Activated naive CD8-positive, alpha-beta T cell (primary cell): ENCODE measurements around the gene PSRC1.
A peak's percentile ranks its signal among the peaks of the same experiment; 100 is the strongest.

Experiments
- H3K27ac Mint-ChIP-seq: one replicate; pipeline ENCODE4 v1.8.0; 2021; ENCODE audit warnings: mixed read lengths
- H3K27me3 Mint-ChIP-seq: one replicate; pipeline ENCODE4 v1.8.0; 2021; ENCODE audit warnings: mixed read lengths
- H3K36me3 Mint-ChIP-seq: one replicate; pipeline ENCODE4 v1.8.0; 2021; ENCODE audit warnings: mixed read lengths
- H3K4me1 Mint-ChIP-seq: one replicate; pipeline ENCODE4 v1.8.0; 2021; ENCODE audit warnings: low read depth, mixed read lengths
- H3K4me3 Mint-ChIP-seq: one replicate; pipeline ENCODE4 v1.8.0; 2021; ENCODE audit warnings: mild to moderate bottlenecking, mixed read lengths
- H3K9me3 Mint-ChIP-seq: one replicate; pipeline ENCODE4 v1.8.0; 2021; ENCODE audit warnings: low read depth, mixed read lengths

PSRC1 gene

DNA sequence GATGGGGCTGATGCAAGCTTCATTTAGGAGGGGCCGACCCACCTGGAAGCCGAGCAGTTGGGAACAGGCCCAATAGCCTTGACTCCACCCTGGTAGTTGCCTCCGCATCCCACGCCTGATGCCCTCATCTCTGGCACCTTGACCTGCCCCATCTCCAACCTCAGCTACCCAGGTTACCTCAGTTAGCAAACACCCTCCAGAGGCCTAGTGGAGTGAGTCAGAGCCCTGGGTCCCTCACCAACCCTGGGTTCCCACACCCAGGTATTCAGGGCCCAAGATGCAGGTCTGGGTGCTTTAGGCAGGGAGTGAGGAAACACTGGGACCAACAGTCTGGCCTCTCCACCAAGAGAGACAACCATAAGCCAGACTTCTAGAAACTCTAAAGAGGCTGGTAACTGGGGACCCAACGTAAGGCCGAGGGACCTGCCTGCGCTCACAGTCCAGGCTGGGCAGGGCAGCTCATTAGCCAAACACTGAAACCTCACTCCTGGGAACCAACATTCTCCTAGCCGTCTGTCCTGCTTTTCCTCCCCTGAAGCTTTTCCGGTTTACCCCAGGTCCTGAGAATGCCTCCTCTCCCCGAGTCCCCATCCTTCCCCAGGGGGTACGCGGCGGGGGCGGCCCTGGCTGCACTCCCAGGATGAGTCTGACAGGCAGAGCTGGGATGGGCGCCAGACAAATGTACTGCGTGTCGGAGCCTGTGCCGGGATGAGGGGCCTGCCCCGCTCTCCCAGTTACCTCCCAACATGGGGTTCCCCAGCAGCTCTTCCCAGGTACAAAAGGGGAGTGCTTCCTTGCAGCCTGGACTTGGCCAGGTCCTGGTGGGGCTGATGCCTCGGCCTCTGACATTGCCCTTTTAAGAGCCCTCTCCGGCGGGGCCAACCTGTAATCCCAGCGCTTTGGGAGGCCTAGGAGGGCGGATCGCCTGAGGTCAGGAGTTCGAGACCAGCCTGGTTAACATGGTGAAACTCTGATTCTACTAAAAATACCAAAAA lies 42.5 kb downstream of the PSRC1 start:
- Mint-ChIP-seq H3K9me3 (no peaks in the 10 kb centered on the region), H3K4me1 (peaks cover 15% of the 10 kb centered on the region), H3K27ac (peak overlapping the region; percentile 28), H3K36me3 (peaks cover 3% of the 10 kb centered on the region), H3K27me3 (no peaks in the 10 kb centered on the region), H3K4me3 (no peak overlapping the region)

DNA sequence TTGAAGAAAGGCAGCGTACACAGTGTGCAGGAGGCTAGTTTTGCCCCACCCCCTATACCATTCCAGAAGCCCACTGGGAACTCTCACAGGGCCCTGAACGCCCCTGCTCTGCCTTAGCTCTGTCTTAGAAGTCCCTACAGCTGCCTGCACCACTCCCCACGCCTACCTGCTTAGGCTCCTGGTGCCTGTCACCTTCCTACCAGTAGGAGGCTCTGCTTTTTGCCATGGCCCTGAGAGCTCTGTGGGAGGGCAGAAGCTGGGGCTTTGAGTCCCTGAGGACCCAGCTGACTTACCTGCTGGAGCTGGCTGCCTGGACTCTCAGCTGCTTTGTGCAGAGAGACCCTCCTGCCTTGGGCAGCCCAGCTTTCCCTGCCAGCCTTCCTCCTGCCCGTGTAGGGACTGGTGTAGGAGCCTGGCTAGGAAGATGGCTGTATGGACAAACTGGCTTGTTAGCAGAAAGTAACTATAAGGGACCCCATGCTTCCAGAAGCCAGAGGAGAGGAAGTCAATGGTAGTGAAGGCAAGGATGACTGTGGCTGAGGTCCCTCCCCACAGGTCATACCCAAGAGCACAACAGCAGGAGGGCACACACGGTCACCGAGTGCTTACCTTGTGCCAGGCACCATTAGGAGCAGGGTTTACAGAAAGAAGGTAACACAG lies 43.4 kb downstream of the PSRC1 start:
- no peaks in the 10 kb centered on the region for H3K9me3 Mint-ChIP-seq
- peaks cover 3% of the 10 kb centered on the region for H3K36me3 Mint-ChIP-seq
- H3K4me1 Mint-ChIP-seq, result peaks cover 15% of the 10 kb centered on the region
- H3K27me3 Mint-ChIP-seq, result no peaks in the 10 kb centered on the region
- no peak overlapping the region for H3K4me3 Mint-ChIP-seq
- peak overlapping the region; percentile 46 for H3K27ac Mint-ChIP-seq

GRCh38 chr1:109239047-109239408 lies 43.9 kb downstream of the PSRC1 start:
- Mint-ChIP-seq H3K27ac (no peak overlapping the region), H3K27me3 (no peaks in the 10 kb centered on the region), H3K9me3 (no peaks in the 10 kb centered on the region), H3K4me3 (no peak overlapping the region), H3K4me1 (peaks cover 15% of the 10 kb centered on the region), H3K36me3 (peaks cover 3% of the 10 kb centered on the region)

GRCh38 chr1:109238382-109238781 lies 44.6 kb downstream of the PSRC1 start:
- peaks cover 15% of the 10 kb centered on the region for H3K4me1 Mint-ChIP-seq
- H3K27me3 Mint-ChIP-seq, result no peaks in the 10 kb centered on the region
- peaks cover 3% of the 10 kb centered on the region for H3K36me3 Mint-ChIP-seq
- no peak overlapping the region for H3K27ac Mint-ChIP-seq
- H3K4me3 Mint-ChIP-seq, result no peak overlapping the region
- H3K9me3 Mint-ChIP-seq, result no peaks in the 10 kb centered on the region

DNA sequence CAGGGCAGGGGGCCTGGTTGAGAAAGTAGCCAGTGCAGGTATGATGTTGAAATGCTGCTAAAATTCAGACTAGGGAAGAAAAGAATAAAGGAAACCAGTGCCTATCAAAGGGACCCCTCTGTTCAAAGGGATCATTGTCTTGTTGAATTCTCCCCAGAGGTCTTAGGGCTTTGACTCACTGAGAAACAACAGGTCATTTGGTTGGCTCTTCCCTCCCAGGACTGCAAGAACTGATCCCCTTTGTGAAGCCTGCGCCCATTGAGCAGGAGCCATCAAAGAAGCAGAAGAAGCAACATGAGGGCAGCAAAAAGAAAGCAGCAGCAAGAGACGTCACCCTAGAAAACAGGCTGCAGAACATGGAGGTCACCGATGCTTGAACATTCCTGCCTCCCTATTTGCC lies 45.4 kb downstream of the PSRC1 start:
- Mint-ChIP-seq H3K4me3 (no peak overlapping the region), H3K27ac (no peak overlapping the region), H3K9me3 (no peaks in the 10 kb centered on the region), H3K4me1 (peaks cover 13% of the 10 kb centered on the region), H3K36me3 (peaks cover 3% of the 10 kb centered on the region), H3K27me3 (no peaks in the 10 kb centered on the region)

GRCh38 chr1:109235137-109235536 lies 47.8 kb downstream of the PSRC1 start:
- no peak overlapping the region for H3K4me3 Mint-ChIP-seq
- no peaks in the 10 kb centered on the region for H3K9me3 Mint-ChIP-seq
- no peaks in the 10 kb centered on the region for H3K4me1 Mint-ChIP-seq
- no peak overlapping the region for H3K27ac Mint-ChIP-seq
- no peaks in the 10 kb centered on the region for H3K27me3 Mint-ChIP-seq
- H3K36me3 Mint-ChIP-seq, result peaks cover 3% of the 10 kb centered on the region

DNA sequence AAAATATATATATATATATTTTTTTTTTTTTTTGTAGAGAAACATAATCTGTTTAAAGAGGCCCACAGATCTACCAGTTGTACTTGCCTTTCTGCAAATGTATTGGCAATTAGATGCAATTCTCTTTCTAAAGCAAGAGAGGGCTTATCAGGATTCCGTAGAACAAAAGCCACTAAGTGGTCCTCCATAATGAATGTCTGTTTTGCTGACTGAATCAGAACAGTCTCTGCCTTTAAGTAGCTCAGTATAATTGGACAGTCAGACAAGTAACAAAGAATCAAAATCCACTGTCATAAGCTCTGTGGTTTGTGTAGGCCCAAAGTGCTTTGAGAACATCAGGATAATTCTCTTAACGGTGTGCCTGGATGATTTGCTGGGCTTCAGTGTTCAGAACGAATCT lies 51.9 kb downstream of the PSRC1 start:
- Mint-ChIP-seq H3K27me3 (no peaks in the 10 kb centered on the region), H3K27ac (peak overlapping the region; percentile 17), H3K36me3 (peaks cover 4% of the 10 kb centered on the region), H3K9me3 (no peaks in the 10 kb centered on the region), H3K4me3 (no peak overlapping the region), H3K4me1 (peaks cover 4% of the 10 kb centered on the region)
